HG03469 (cell line): ENCODE data around the gene TAAR2.
"Not testable (repeated sequence)": the region's sequence is repeated elsewhere in the genome, so short reads cannot be mapped to it uniquely, and the experiment has no call there.

Experiments
- ATAC-seq: cut with Tn5 transposase; IDR thresholded peaks from one replicate; pipeline ENCODE4 v1.9.1; 2021; ENCODE audit warnings: mild to moderate bottlenecking, moderate library complexity, moderate number of reproducible peaks; ENCODE audit not compliant: unreplicated experiment

The TAAR2 gene

DNA sequence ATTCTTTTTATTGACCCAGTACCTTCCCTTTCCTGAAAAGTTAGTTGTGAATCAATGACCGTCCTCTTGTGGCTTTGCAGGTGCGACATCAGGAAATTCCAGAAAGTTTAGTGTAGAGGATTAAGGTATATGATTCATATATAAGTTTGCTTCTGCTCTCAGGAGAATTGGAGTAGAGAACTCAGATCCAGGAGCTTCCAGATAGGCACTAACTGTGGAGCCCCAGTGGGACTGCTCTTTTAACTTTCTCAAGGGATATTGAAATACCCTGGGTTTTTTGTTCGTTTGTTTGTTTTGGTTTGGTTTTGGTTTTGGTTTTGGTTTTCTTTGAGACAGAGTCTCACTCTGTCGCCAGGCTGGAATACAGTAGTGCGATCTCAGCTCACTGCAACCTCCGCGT is 9.5 kb downstream of the TAAR2 start:
- ATAC-seq = peak; percentile 46

DNA sequence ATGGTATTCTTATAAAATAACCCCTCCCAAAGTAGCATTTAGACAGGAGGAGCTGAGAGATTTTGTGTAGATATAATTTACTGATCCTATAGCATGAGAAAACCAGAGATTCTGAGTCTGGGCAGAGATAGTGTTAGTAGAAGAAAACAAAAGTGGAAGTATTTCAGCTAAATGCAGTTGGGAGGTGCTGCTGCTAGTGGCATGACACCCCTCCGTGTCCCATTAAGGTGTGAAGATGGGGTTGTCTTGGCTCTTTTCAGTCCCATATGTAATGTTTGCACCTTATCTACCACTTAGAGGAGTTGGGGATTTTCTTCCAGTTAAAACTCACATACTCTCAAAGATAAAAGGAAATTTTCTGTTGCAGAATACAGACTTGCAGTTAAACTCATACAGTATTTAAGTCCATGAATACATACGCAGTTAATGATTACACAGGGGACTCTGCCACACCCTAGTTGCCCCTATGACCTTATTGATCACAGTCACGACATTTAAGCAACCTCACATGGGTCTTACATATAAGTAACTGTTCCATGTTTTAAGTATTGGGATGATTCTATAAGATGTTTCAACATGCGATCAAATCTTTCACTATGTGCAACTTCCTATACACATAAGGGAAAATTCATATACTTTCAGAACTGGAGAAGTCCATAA is 11.5 kb downstream of the TAAR2 start:
- ATAC-seq = no peak

DNA sequence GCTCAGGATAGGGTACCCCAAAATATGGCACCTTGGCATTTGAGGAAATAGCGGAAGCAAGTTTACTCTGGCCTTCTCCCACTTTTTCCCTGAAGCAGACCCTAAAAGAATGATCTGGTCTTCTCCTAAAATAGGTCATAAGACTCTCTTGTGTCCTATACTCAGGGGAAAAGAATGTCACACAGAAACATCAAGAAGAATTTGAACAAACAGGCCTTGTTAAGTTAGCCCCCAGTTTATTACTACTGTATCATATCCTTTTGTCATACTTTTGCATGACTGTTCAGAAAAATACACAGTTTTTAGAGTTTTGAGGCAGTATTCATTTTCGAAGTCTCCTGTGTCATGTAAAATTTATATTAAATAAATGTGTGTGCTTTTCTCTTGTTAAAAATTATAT is 12.5 kb downstream of the TAAR2 start:
- no peak for ATAC-seq

DNA sequence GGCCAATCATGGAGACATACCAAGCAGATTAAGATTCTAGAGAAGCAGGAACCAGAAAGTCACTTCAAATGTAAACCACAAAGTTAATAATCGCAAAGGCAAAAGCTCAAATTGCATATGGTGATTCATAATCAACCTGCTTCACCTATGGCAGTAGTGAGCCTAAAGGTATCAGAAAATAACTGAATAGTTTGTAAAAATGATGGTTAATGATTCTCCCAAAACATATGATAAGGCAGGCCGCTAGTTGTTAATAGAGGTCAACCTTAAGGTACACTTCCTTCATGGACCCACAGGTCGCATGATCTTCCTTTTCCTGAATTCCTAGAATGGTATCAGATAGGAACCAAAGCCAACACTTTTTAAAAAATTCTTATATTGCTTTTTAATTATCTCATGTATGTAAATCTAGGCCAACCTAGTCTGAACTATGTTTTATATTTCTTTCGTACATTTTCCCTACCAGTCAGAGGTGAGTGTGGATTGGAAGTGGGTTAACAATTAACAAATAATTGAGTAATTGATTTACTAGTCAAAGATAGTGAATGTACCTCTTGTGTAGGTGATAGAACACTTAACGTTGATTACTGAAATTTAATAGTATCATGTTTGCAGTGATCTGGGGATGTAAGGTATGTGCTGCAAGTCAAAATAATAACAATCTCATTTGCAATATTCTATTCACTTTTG is 16.4 kb downstream of the TAAR2 start:
- no peak for ATAC-seq

DNA sequence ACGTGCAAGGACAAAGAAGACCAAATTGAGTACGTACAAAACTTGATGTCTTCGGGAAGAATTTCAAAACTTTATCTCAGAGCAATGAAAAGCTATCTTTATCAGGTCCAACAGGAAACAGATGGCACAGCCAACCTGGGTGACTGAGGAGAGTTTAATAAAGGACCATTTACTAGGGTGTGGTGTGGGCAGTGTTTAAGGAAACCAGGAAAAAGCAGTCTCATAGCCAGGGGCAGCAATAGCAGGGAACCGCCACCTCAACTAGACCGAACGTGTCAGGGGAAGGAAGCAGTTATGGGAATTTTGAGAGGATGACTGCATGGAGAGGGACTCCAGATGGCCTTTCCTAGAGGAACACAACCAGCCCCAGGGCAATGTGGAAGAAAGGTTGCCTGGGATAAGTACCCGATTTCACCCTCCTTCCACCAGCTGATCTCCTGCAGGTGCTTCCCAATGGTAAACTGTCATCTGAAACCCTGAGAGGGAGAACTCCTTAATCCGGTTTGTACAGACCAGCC is 19.4 kb downstream of the TAAR2 start:
- ATAC-seq = no peak

DNA sequence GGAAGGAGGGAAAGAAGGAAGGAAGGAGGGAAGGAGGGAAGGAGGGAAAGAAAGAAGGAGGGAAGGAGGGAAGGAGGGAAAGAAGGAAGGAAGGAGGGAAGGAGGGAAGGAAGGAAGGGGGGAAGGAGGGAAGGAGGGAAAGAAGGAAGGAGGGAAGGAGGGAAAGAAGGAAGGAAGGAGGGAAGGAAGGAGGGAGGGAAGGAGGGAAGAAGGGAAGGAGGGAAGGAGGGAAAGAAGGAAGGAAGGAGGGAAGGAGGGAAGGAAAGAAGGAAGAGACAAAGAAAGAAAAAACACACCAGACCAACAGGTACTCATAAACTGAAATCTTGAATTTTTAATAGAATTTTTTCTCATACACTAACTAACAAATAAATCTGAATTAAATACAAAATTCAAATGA is 23.2 kb downstream of the TAAR2 start:
- not testable (repeated sequence) for ATAC-seq

DNA sequence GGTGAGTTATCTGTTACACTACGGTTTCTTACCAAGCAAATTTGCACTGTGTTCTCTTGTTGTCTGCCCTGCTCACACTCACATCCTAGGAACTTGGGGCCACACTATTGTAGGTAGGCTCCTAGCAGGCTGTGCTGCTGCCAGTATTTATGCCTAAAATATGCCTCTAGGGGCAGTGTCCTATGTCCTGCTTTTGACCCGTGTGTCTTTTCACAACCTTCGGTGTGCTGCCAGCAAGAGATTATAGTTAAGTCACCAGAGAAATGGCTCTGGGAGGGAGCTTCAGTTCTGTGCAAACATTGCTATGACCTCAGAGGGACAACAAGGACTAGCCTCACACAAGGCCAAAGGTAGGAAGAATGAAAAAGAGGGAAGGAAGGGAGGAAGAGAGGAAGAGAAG is 25.6 kb downstream of the TAAR2 start:
- ATAC-seq = peak; percentile 67

DNA sequence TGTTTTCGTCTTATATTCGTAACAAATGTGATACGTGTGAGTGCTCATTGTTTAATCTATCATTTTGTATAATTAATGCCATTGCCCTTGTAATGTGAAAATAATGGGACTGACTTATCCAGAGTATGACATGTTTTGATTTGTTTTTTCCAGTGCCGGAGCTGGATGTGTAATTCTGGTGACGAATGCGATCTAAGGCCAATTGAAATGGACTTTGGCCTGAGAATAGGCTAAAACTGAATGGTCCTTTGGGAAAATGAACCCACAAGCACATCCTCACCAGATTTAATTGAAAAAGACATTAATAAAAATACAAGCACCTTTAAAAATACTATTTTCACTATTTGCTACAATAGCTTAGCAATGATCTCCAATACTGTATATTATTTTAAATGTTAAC is 27.9 kb downstream of the TAAR2 start:
- no peak for ATAC-seq

DNA sequence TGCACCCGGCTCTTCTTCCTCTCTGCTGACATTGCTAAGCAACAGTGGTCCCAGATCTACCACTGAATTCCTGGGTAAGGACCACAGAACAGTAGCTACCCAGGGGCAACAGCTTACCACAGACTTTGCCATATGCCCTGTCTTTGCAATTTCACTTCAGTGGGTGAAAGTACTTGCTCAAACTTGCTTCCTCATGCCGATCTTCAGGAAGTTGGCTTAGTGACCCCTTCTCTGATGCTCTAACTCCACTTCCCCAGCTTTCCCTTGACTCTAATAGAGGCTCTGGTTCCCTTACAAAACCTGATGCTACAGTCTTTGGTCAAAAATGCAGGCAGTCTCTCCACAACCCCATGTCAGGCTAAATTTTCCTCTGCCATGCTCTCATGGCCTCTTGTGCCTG is 31.2 kb downstream of the TAAR2 start:
- no peak for ATAC-seq

DNA sequence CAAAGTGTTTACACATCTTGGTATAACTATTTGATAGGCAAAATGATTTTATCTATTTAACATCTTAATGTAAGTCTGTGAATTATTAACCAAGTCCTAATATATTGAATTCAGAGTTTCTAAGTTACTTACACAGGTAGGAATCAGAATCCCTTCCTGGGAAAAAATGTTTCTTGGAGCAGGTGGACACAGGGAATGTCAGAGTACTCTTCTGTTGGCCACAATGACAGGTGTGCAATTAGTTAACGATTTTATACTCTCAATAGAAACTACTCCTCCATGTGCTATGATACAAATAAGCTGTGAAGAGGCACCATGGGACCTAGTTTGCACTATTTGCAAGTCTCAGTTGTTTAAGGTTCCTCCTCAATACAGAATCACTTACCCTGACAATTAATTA is 33.7 kb downstream of the TAAR2 start:
- ATAC-seq = no peak

DNA sequence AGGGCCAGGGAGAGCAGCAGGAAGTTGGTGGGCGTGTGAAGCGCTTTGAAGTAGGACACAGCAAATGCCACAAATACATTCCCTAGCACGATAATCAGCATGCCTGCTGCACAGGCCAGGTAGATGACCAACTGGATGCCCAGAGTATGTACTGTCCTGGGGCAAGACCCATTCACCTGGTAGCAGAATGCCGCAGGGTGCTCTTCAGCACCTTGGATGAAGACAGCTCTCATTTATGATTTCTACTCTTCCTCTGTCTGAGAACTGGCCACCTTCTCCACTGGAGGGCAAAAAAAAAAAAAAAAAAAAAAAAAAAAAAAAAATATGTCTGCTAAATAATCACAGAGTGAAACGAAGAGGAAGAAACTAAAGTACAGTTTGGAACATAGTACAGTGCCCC is 34.6 kb downstream of the TAAR2 start, which contains the start of gene TAAR5:
Gene TAAR5, minus strand, starts transcription at position 288 of the 400 bp plus-strand sequence. Its CDS starts 55 bp downstream, at position 233.
- no peak for ATAC-seq

DNA sequence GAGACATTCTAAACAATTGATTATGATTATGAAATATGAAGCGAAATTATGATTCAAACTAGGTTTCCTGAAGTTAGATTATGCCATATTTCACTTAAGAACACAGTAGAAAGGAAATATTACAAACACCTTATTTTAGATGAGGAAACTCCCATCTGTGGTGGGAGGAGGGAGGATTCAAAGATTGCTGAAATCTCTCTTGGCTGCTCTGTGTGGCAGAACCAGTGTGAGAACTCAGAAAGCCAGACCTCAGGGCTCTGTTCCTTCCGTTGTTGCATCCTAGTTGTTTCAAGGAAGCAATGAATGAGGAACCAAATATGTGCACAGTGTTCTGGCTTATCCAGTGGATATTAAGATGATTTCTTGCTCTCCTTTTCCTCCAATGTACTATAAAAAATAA is 36.7 kb downstream of the TAAR2 start:
- ATAC-seq = no peak

DNA sequence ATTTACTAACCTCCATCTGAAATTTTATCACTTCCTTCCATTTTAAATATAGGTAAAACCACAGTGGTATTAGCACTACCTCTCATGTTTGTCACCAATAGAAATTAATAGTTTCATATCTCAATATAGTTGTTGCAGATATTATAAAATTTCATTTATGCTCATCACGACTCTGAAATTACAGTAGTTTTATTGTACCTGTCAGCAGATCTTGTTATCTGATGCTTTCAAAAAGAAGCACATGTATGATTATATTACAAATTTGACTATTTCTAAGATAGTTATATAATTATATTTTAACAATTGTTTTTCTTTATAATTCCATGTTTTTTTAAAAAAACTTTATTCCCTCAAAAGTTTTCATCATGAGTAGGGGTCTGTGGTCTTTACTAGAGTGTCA is 39.4 kb downstream of the TAAR2 start:
- ATAC-seq = no peak

DNA sequence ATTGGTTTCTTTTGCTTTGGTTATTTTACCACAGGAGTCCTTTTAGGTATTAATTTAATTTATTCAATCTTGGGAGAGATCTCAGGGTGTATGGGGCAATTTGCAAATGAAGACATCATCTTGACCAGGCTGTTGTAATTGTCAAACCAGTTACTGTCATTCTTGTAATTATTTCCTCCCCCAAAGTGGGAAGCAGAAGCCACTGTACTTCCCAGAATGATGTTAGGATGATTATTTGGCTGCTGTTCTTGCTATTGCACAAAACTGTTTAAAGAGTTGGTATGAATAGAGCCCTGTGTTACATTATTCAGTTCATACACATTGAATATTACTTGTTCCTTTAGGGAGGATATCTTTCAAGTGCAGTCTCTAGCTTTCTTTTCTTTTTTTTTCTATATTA is 52.3 kb downstream of the TAAR2 start:
- ATAC-seq = no peak

DNA sequence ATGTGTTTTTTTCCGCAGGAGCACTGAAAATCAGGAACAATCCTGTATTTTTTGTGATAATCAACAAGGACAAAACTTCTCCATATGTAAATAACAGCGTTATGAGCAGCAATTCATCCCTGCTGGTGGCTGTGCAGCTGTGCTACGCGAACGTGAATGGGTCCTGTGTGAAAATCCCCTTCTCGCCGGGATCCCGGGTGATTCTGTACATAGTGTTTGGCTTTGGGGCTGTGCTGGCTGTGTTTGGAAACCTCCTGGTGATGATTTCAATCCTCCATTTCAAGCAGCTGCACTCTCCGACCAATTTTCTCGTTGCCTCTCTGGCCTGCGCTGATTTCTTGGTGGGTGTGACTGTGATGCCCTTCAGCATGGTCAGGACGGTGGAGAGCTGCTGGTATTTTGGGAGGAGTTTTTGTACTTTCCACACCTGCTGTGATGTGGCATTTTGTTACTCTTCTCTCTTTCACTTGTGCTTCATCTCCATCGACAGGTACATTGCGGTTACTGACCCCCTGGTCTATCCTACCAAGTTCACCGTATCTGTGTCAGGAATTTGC is 53.8 kb downstream of the TAAR2 start, which contains the start of gene TAAR6:
Gene TAAR6, plus strand, starts transcription at position 102 of the 557 bp plus-strand sequence. Its CDS starts 0 bp downstream, at position 102.
- no peak for ATAC-seq

DNA sequence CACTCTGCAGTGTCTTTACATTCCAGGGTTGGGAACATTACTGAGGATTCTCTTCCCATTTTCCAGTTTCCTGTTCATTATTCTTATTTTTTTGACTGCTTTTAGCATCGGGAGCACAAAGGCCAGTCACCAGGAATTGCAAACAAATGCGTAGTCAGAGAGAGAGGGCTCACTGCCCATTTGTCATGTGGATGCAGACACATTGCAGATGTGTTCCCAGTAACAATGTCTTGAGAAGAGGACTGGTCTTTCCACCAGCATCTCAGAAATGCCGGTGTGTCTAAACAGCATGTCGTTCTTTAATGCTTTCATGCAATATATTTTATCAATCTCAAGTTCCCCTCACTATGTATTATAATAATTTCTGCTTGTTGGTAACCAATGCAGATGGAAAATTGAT is 54.9 kb downstream of the TAAR2 start:
- ATAC-seq = no peak

DNA sequence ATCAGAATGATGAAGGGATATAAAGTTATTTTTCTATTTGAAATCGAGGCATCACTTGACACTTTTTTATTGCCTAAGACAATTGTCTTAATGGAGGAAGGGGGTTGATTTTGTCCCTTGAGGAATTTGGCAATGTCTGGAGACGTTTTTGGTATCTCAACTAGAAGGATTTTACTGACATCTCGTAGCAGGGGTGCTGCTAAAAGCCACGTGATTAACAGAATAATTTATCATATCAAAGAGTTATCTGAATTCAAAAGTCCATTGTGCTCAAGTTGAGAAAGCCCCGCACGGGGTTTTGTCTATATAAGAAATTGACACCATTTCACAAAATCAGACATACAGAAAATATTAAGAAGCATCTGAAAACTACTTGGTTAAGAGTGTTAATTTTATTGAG is 55.5 kb downstream of the TAAR2 start:
- no peak for ATAC-seq

DNA sequence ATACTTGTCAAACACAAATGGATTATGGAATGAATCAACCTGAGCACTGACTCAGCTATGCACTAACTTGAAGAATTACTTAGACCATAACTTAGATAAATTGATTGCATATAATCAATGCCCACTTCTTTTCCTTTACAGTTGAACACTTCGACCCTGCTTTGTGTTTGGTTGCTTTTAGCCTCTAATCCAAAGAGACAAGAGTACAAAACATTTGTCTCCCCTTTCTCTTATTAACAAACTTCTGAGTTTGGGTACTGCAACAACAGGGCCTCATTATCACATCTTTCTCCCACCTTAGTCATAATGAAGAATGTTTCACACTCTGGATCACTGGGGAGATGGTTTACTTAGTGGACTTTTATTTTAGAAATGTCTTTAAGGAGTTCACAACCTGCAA is 56.5 kb downstream of the TAAR2 start:
- no peak for ATAC-seq
